ENCODE results near the gene LPP. TPM values are rescaled to one million over a fixed set of nuclear protein-coding genes. Genes with fewer than 3 reads are reported as not detected.

Gene LPP
- polyA plus RNA-seq, 3 donors, result 14.1 to 23.2 (median 15.3) TPM

GRCh38 chr3:188931531-188931930 is 777.6 kb downstream of the LPP start:
- Histone ChIP-seq H3K4me1 (ENCODE audit: control insufficient read depth in 1 of 2, insufficient read depth in 2 of 2, low read length in 2 of 2) (peaks cover 6 to 12% of the 10 kb centered on the region in 2 donors), H4K20me1 (ENCODE audit: insufficient read depth, low read length) (no peaks in the 10 kb centered on the region), H3K27me3 (ENCODE audit: control insufficient read depth in 2 of 2, insufficient read depth in 2 of 2, low read length in 2 of 2) (no peaks in the 10 kb centered on the region), H3K27ac (ENCODE audit: low read depth in 1 of 2, low read length in 2 of 2) (no peak overlapping the region), H3K9ac (ENCODE audit: insufficient read depth, low read length, poor library complexity, severe bottlenecking) (no peak overlapping the region), H3K9me3 (replicated peaks in 1 of 2; ENCODE audit: control insufficient read depth in 1 of 2, insufficient read depth in 1 of 2, low read length in 2 of 2) (no peaks in the 10 kb centered on the region), H3K4me3 (replicated peaks in 1 of 3; ENCODE audit: low read depth in 2 of 3, low read length in 3 of 3) (no peak overlapping the region), H3K36me3 (replicated peaks in 1 of 2; ENCODE audit: control insufficient read depth in 1 of 2, insufficient read depth in 2 of 2, low read length in 2 of 2) (no peaks in the 10 kb centered on the region), H2AFZ (ENCODE audit: insufficient read depth, low read depth, low read length, poor library complexity, severe bottlenecking) (peak overlapping the region; percentile 33), H3K79me2 (ENCODE audit: insufficient read depth, low read length) (no peaks in the 10 kb centered on the region), H3K4me2 (replicated peaks; ENCODE audit: extremely low read depth, low read length, poor library complexity, severe bottlenecking) (no peak overlapping the region)
- no peak for DNase-seq
- peaks cover 0 to 2% of the 10 kb centered on the region in 2 donors for H3K36me3 Mint-ChIP-seq
- H3K4me1 Mint-ChIP-seq, result peaks cover 28% of the 10 kb centered on the region
- TF ChIP-seq CTCF (IDR thresholded peaks at IDR 0.05), result no peak
- 82% methylated on average over 3 of the region's 3 CpGs for WGBS (ENCODE audit: insufficient coverage)
- peaks cover 0 to 2% (median 0%) of the 10 kb centered on the region in 7 donors for H3K9me3 Mint-ChIP-seq
- H3K4me3 Mint-ChIP-seq, result no peak overlapping the region
- H3K27ac Mint-ChIP-seq, result peak overlapping the region in 2 of 7 donors; percentile 34 to 39
- H3K27me3 Mint-ChIP-seq (ENCODE audit: low read depth in 3 of 3), result peaks cover 0 to 4% (median 3%) of the 10 kb centered on the region in 3 donors
- intact Hi-C loops (cut with micrococcal nuclease), result no loop called here

GRCh38 chr3:188934989-188935388 is 781.0 kb downstream of the LPP start:
- no peak for DNase-seq
- H3K27ac Mint-ChIP-seq, result no peak overlapping the region

More at GRCh38 chr3:188934989-188935388, 781.0 kb downstream of the LPP start:
- no peak overlapping the region for H3K27ac ChIP-seq (ENCODE audit: low read depth in 1 of 2, low read length in 2 of 2)
- H3K9ac ChIP-seq (ENCODE audit: insufficient read depth, low read length, poor library complexity, severe bottlenecking), result no peak overlapping the region
- H3K79me2 ChIP-seq (ENCODE audit: insufficient read depth, low read length), result no peaks in the 10 kb centered on the region
- Mint-ChIP-seq H3K27me3 (ENCODE audit: low read depth in 3 of 3) (peaks cover 0 to 6% (median 3%) of the 10 kb centered on the region in 3 donors), H3K4me3 (no peak overlapping the region), H3K4me1 (peaks cover 44% of the 10 kb centered on the region), H3K36me3 (peaks cover 5 to 11% of the 10 kb centered on the region in 2 donors), H3K9me3 (peaks cover 1 to 12% (median 5%) of the 10 kb centered on the region in 7 donors)
- H3K4me3 ChIP-seq (replicated peaks in 1 of 3; ENCODE audit: low read depth in 2 of 3, low read length in 3 of 3), result no peak overlapping the region
- H3K27me3 ChIP-seq (ENCODE audit: control insufficient read depth in 2 of 2, insufficient read depth in 2 of 2, low read length in 2 of 2), result no peaks in the 10 kb centered on the region
- H4K20me1 ChIP-seq (ENCODE audit: insufficient read depth, low read length), result no peaks in the 10 kb centered on the region
- intact Hi-C loops (cut with micrococcal nuclease), result no loop called here
- H2AFZ ChIP-seq (ENCODE audit: insufficient read depth, low read depth, low read length, poor library complexity, severe bottlenecking), result no peak overlapping the region
- 100% methylated on average over 3 of the region's 5 CpGs for WGBS (ENCODE audit: insufficient coverage)
- peaks cover 22 to 29% of the 10 kb centered on the region in 2 donors for H3K4me1 ChIP-seq (ENCODE audit: control insufficient read depth in 1 of 2, insufficient read depth in 2 of 2, low read length in 2 of 2)
- no peak overlapping the region for H3K4me2 ChIP-seq (replicated peaks; ENCODE audit: extremely low read depth, low read length, poor library complexity, severe bottlenecking)
- H3K9me3 ChIP-seq (replicated peaks in 1 of 2; ENCODE audit: control insufficient read depth in 1 of 2, insufficient read depth in 1 of 2, low read length in 2 of 2), result no peaks in the 10 kb centered on the region
- TF ChIP-seq CTCF (IDR thresholded peaks at IDR 0.05), result no peak
- H3K36me3 ChIP-seq (replicated peaks in 1 of 2; ENCODE audit: control insufficient read depth in 1 of 2, insufficient read depth in 2 of 2, low read length in 2 of 2), result no peaks in the 10 kb centered on the region

Data from CD14-positive monocyte (primary cell).